Activated CD8-positive, alpha-beta memory T cell treated with anti-CD3 and anti-CD28 coated beads, Interleukin-2, amount 50 U/mL, for 48 hours (primary cell): ENCODE results near the gene TSEN34.
"Not testable (repeated sequence)": the region's sequence is repeated elsewhere in the genome, so short reads cannot be mapped to it uniquely, and the experiment has no call there.

ENCODE experiments used
- DNase-seq: peaks from one replicate; pipeline ENCODE4 v3.0.0-alpha.2; 2020

The TSEN34 gene

GRCh38 chr19:54162241-54162805, 28.8 kb upstream of the TSEN34 start:
- DNase-seq: peak; percentile 86

GRCh38 chr19:54162884-54163283, 28.2 kb upstream of the TSEN34 start:
- no peak for DNase-seq

GRCh38 chr19:54164369-54165068, 26.6 kb upstream of the TSEN34 start:
- DNase-seq: peak; percentile 85

GRCh38 chr19:54165222-54165621, 25.9 kb upstream of the TSEN34 start:
- DNase-seq: no peak

GRCh38 chr19:54168174-54168917, 22.8 kb upstream of the TSEN34 start:
- DNase-seq: peak; percentile 100

- DNase-seq: no peak
Observed at GRCh38 chr19:54169149-54169740, 21.9 kb upstream of the TSEN34 start.

- not testable (repeated sequence) for DNase-seq
Observed at GRCh38 chr19:54171736-54172431, 19.2 kb upstream of the TSEN34 start.

- DNase-seq: no peak
Observed at GRCh38 chr19:54172471-54173358, 18.4 kb upstream of the TSEN34 start, which contains the start of gene TMC4. TSS of gene TMC4 (minus strand) at chr19:54173160. CDS start at chr19:54173117, 43 bp downstream.

GRCh38 chr19:54173359-54173699, 17.8 kb upstream of the TSEN34 start:
- no peak for DNase-seq

GRCh38 chr19:54173951-54174834, 16.9 kb upstream of the TSEN34 start:
- no peak for DNase-seq

- peak; percentile 63 for DNase-seq
Observed at GRCh38 chr19:54178581-54179261, 12.4 kb upstream of the TSEN34 start.

GRCh38 chr19:54179262-54179852, 11.8 kb upstream of the TSEN34 start:
- DNase-seq: no peak

- DNase-seq: no peak
Observed at GRCh38 chr19:54179921-54180461, 11.1 kb upstream of the TSEN34 start.

GRCh38 chr19:54180691-54181091, 10.4 kb upstream of the TSEN34 start:
- DNase-seq: no peak

- DNase-seq: not testable (repeated sequence)
Observed at GRCh38 chr19:54181894-54182293, 9.2 kb upstream of the TSEN34 start.

- DNase-seq: no peak
Observed at GRCh38 chr19:54183431-54183830, 7.7 kb upstream of the TSEN34 start.

- no peak for DNase-seq
Observed at GRCh38 chr19:54186351-54186750, 4.8 kb upstream of the TSEN34 start.

GRCh38 chr19:54186934-54187381, 4.2 kb upstream of the TSEN34 start:
- no peak for DNase-seq

GRCh38 chr19:54188215-54188871, 2.8 kb upstream of the TSEN34 start:
- DNase-seq: peak; percentile 73
